Liver (tissue), 9 donors: ENCODE measurements around the gene CDK17. TPM values are rescaled to one million over a fixed set of nuclear protein-coding genes. Genes with fewer than 3 reads are reported as not detected.

ENCODE experiments used
- DNase-seq: peaks from one replicate; pipeline ENCODE4 v3.0.0-alpha.2; 2017; ENCODE audit warnings: low spot score
- H3K27ac ChIP-seq, 2 donors: one replicate each; pipeline ENCODE4 v1.7.0; 2013; ENCODE audit warnings: inconsistent platforms in 2 of 2, low read length in 2 of 2, control low read depth in 1 of 2, low read depth in 1 of 2, mild to moderate bottlenecking in 1 of 2
- H3K27me3 ChIP-seq, 4 donors: one replicate each; pipeline versions ENCODE4 v1.6.1 to v1.7.0; 2013; ENCODE audit warnings: low read length in 3 of 4, inconsistent platforms in 1 of 4, mild to moderate bottlenecking in 1 of 4, moderate library complexity in 1 of 4; ENCODE audit not compliant: control insufficient read depth in 4 of 4, insufficient read depth in 4 of 4
- H3K36me3 ChIP-seq, 4 donors: one replicate each; pipeline versions ENCODE4 v1.6.1 to v1.7.0; 2013; ENCODE audit warnings: low read length in 3 of 4, mild to moderate bottlenecking in 3 of 4, low read depth in 1 of 4, moderate library complexity in 1 of 4; ENCODE audit not compliant: control insufficient read depth in 4 of 4, insufficient read depth in 3 of 4
- H3K4me1 ChIP-seq, 4 donors: one replicate each; pipeline versions ENCODE4 v1.6.1 to v1.7.0; 2013; ENCODE audit warnings: low read length in 3 of 4, mild to moderate bottlenecking in 3 of 4, moderate library complexity in 1 of 4; ENCODE audit not compliant: control insufficient read depth in 4 of 4, insufficient read depth in 4 of 4
- H3K4me3 ChIP-seq, 3 donors: one replicate each; pipeline versions ENCODE4 v1.6.1 to v1.7.0; 2013; ENCODE audit warnings: low read length in 3 of 3, control low read depth in 1 of 3, low read depth in 1 of 3, mild to moderate bottlenecking in 1 of 3
- H3K9ac ChIP-seq, 2 donors: one replicate each; pipeline ENCODE4 v1.7.0; 2013; ENCODE audit warnings: low read length in 2 of 2, mild to moderate bottlenecking in 2 of 2, moderate library complexity in 2 of 2, control low read depth in 1 of 2, low read depth in 1 of 2
- H3K9me3 ChIP-seq, 4 donors: one replicate each; pipeline versions ENCODE4 v1.6.1 to v1.7.0; 2013; ENCODE audit warnings: low read length in 3 of 4; ENCODE audit not compliant: control insufficient read depth in 4 of 4
- EGR1 ChIP-seq, 2 donors: IDR thresholded peaks; 2 replicates each; pipeline ENCODE4 v1.6.1; 2016 to 2018; ENCODE audit warnings: antibody characterized with exemption in 2 of 2, low read depth in 2 of 2
- FOXA1 ChIP-seq: IDR thresholded peaks from 2 replicates; pipeline ENCODE4 v1.6.1; 2016; ENCODE audit warnings: antibody characterized with exemption
- FOXA2 ChIP-seq: IDR thresholded peaks from 2 replicates; pipeline ENCODE4 v1.6.1; 2016; ENCODE audit warnings: antibody characterized with exemption
- GABPA ChIP-seq, 2 donors: IDR thresholded peaks in 1 of 2; conservative IDR thresholded peaks in 1 of 2; 2 replicates each; pipeline ENCODE4 v1.6.1; 2016; ENCODE audit warnings: antibody characterized with exemption in 2 of 2, mild to moderate bottlenecking in 1 of 2, moderate library complexity in 1 of 2
- HNF4A ChIP-seq, 2 donors: conservative IDR thresholded peaks; 2 replicates each; pipeline ENCODE4 v1.6.1; 2016; ENCODE audit warnings: antibody characterized with exemption in 2 of 2, mild to moderate bottlenecking in 2 of 2
- HNF4G ChIP-seq: IDR thresholded peaks from 2 replicates; pipeline ENCODE4 v1.6.1; 2016; ENCODE audit warnings: antibody characterized with exemption
- JUND ChIP-seq, 2 donors: IDR thresholded peaks; 2 replicates each; pipeline ENCODE4 v1.6.1; 2016; ENCODE audit warnings: antibody characterized with exemption in 2 of 2
- RAD21 ChIP-seq, 2 donors: IDR thresholded peaks; 2 replicates each; pipeline ENCODE4 v1.6.1; 2016; ENCODE audit warnings: antibody characterized with exemption in 2 of 2, mild to moderate bottlenecking in 2 of 2
- RXRA ChIP-seq, 2 donors: IDR thresholded peaks; 2 replicates each; pipeline ENCODE4 v1.6.1; 2017 to 2018; ENCODE audit warnings: antibody characterized with exemption in 2 of 2, mild to moderate bottlenecking in 1 of 2
- SP1 ChIP-seq: IDR thresholded peaks from 2 replicates; pipeline ENCODE4 v1.6.1; 2018; ENCODE audit warnings: antibody characterized with exemption, mild to moderate bottlenecking
- TAF1 ChIP-seq: conservative IDR thresholded peaks from 2 replicates; pipeline ENCODE4 v1.6.1; 2016; ENCODE audit warnings: antibody characterized with exemption, mild to moderate bottlenecking
- YY1 ChIP-seq: IDR thresholded peaks from 2 replicates; pipeline ENCODE4 v1.6.1; 2016; ENCODE audit warnings: antibody characterized with exemption, mild to moderate bottlenecking
- WGBS: extraction: QIAGEN DNeasy Blood & Tissue Kit; methylation state at CpG from one replicate; pipeline ENCODE4 v1.1.7; 2013; 5-methylcytosine and 5-hydroxymethylcytosine counted together
- polyA plus RNA-seq, 2 donors: library from polyadenylated mRNA; stranded (reverse) in 1 of 2; unstranded in 1 of 2; fragments of 200-250 nt in 1 of 2; fragments of >200 nt in 1 of 2; fragmentation: Nextera tagmentation in 1 of 2; extraction: Ambion mirVana in 1 of 2; gene quantifications; one replicate each; pipeline versions ENCODE4 v1.2.1 to v1.2.3, GENCODE V29; 2013 to 2015
- total RNA-seq, 2 donors: library from RNA; depleted of rRNA; stranded (reverse); fragments of >200 nt; gene quantifications; one replicate each; pipeline ENCODE4 v1.2.3, GENCODE V29; 2014
- TF ChIP-seq, protein P1 (sequence below): IDR thresholded peaks from 2 replicates; pipeline ENCODE4 v1.6.1; 2016; ENCODE audit warnings: antibody characterized with exemption
- TF ChIP-seq, protein P2 (sequence below): IDR thresholded peaks from 2 replicates; pipeline ENCODE4 v1.6.1; 2016; ENCODE audit warnings: antibody characterized with exemption
- TF ChIP-seq, protein P3 (sequence below): IDR thresholded peaks from 2 replicates; pipeline ENCODE4 v1.6.1; 2016; ENCODE audit warnings: antibody characterized with exemption, mild to moderate bottlenecking
- TF ChIP-seq, protein P4 (sequence below): IDR thresholded peaks from 2 replicates; pipeline ENCODE4 v1.6.1; 2016; ENCODE audit warnings: antibody characterized with exemption
- TF ChIP-seq, protein P5 (sequence below): fragments of 150-350 bp; IDR thresholded peaks from 2 replicates; pipeline ENCODE4 v1.5.1; 2017; ENCODE audit warnings: improper control_type of control experiment, low read depth, low read length; ENCODE audit not compliant: missing input control
- donor health status: healthy.
- donor health status: healthy.
- donor health status: healthy.
- donor health status: healthy.
- donor health status: healthy.

Gene CDK17
- total and polyA plus RNA-seq, 4 donors, result 4.8 to 25.2 (median 14.9) TPM

DNA sequence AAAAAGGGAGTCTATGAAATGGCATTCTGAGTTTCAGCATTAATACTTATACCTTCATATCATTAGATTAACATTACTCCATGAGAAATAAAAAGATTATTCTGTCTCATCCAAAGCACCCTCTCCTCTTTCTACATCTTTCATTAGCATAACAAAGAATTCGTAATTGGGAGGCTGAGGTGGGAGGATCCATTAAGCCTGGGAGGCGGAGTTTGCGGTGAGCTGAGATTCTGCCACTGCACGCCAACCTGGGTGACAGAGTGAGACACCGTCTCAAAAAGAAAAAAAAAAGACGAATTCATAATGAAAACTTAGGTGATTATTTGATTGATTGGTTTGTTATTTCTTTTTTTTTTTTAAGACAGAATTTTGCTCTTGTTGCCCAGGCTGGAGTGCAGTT lies 1.8 kb upstream of the CDK17 start:
- WGBS, result 90% methylated on average over 6 of the region's 6 CpGs
- H3K9ac ChIP-seq, result peak overlapping the region; percentile 81 to 97
- peaks cover 0 to 28% (median 18%) of the 10 kb centered on the region in 4 donors for H3K4me1 ChIP-seq
- no peak overlapping the region for H3K4me3 ChIP-seq
- TF ChIP-seq, protein P1, sequence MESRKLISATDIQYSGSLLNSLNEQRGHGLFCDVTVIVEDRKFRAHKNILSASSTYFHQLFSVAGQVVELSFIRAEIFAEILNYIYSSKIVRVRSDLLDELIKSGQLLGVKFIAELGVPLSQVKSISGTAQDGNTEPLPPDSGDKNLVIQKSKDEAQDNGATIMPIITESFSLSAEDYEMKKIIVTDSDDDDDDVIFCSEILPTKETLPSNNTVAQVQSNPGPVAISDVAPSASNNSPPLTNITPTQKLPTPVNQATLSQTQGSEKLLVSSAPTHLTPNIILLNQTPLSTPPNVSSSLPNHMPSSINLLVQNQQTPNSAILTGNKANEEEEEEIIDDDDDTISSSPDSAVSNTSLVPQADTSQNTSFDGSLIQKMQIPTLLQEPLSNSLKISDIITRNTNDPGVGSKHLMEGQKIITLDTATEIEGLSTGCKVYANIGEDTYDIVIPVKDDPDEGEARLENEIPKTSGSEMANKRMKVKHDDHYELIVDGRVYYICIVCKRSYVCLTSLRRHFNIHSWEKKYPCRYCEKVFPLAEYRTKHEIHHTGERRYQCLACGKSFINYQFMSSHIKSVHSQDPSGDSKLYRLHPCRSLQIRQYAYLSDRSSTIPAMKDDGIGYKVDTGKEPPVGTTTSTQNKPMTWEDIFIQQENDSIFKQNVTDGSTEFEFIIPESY, result no peak
- TF ChIP-seq HNF4G (no peak), FOXA1 (no peak), EGR1 (IDR thresholded peaks at IDR 0.05; ENCODE audit: low read depth in 2 of 2) (no peak), HNF4A (conservative IDR thresholded peaks at IDR 0.05) (no peak)
- TF ChIP-seq, protein P2, sequence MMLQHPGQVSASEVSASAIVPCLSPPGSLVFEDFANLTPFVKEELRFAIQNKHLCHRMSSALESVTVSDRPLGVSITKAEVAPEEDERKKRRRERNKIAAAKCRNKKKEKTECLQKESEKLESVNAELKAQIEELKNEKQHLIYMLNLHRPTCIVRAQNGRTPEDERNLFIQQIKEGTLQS, result no peak
- TF ChIP-seq, protein P3, sequence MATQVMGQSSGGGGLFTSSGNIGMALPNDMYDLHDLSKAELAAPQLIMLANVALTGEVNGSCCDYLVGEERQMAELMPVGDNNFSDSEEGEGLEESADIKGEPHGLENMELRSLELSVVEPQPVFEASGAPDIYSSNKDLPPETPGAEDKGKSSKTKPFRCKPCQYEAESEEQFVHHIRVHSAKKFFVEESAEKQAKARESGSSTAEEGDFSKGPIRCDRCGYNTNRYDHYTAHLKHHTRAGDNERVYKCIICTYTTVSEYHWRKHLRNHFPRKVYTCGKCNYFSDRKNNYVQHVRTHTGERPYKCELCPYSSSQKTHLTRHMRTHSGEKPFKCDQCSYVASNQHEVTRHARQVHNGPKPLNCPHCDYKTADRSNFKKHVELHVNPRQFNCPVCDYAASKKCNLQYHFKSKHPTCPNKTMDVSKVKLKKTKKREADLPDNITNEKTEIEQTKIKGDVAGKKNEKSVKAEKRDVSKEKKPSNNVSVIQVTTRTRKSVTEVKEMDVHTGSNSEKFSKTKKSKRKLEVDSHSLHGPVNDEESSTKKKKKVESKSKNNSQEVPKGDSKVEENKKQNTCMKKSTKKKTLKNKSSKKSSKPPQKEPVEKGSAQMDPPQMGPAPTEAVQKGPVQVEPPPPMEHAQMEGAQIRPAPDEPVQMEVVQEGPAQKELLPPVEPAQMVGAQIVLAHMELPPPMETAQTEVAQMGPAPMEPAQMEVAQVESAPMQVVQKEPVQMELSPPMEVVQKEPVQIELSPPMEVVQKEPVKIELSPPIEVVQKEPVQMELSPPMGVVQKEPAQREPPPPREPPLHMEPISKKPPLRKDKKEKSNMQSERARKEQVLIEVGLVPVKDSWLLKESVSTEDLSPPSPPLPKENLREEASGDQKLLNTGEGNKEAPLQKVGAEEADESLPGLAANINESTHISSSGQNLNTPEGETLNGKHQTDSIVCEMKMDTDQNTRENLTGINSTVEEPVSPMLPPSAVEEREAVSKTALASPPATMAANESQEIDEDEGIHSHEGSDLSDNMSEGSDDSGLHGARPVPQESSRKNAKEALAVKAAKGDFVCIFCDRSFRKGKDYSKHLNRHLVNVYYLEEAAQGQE, result no peak
- no peak for DNase-seq
- H3K27ac ChIP-seq, result peak overlapping the region in 1 of 2 donors; percentile 99
- H3K36me3 ChIP-seq, result no peaks in the 10 kb centered on the region
- H3K27me3 ChIP-seq, result no peaks in the 10 kb centered on the region
- no peaks in the 10 kb centered on the region for H3K9me3 ChIP-seq

DNA sequence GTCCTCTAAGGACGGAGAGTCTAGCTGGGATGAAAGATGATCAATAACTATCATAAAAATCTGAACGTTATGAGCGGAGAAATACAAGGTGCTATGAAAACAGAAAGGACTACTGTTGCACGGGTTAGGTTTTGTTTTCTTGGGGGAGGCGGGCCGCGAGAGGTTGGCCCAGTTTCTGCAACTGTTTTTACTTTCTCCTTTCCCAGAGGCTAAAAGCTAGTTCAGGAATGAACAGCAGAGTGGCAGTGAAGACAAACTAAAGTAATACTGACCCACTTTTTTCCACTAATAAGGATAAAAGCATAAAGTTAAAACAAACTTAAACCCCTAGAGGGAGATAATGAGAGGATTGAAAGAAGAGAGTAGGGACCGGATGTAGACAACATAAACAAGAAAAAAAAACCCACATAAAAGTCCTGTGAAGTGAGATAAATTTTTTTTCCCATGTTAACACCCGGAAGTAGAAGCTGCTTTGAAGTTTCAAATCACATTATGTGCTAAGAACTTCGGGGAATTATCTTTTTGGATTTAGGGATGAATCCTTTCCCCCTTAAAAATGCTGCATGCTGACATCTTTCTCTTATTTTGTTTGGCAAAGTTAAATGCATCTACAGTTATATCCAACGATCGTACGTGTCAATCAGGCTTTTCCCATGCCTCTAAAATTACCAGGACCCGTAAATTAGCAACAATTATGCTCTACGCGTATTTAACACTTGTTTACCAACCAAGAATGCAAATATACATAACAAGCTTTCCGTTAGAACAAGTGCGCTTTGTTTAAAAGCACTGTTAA lies 1.0 kb upstream of the CDK17 start:
- peak overlapping the region; percentile 85 to 99 for H3K27ac ChIP-seq
- 5% methylated on average over 18 of the region's 18 CpGs for WGBS
- H3K36me3 ChIP-seq, result no peaks in the 10 kb centered on the region
- H3K4me3 ChIP-seq, result peak overlapping the region; percentile 71 to 100 (median 81)
- peaks cover 0 to 31% (median 18%) of the 10 kb centered on the region in 4 donors for H3K4me1 ChIP-seq
- DNase-seq, result no peak
- peak overlapping the region; percentile 81 to 97 for H3K9ac ChIP-seq
- no peaks in the 10 kb centered on the region for H3K9me3 ChIP-seq
- H3K27me3 ChIP-seq, result no peaks in the 10 kb centered on the region
- TF ChIP-seq FOXA1 (no peak), RAD21 (IDR thresholded peaks at IDR 0.05) (peak; percentile 58 to 63), JUND (IDR thresholded peaks at IDR 0.05) (peak in 1 of 2 donors; percentile 37), FOXA2 (peak; percentile 6), GABPA (IDR thresholded peaks at IDR 0.05 in 1 of 2, conservative IDR thresholded peaks at IDR 0.05 in 1 of 2) (peak; percentile 74 to 84), HNF4A (conservative IDR thresholded peaks at IDR 0.05) (no peak), RXRA (IDR thresholded peaks at IDR 0.05) (peak in 1 of 2 donors; percentile 27), EGR1 (IDR thresholded peaks at IDR 0.05; ENCODE audit: low read depth in 2 of 2) (no peak), SP1 (no peak), TAF1 (peak; percentile 48), YY1 (peak; percentile 5)
- TF ChIP-seq, protein P2, result peak; percentile 24
- TF ChIP-seq, protein P3, result peak; percentile 17
- TF ChIP-seq, protein P4, sequence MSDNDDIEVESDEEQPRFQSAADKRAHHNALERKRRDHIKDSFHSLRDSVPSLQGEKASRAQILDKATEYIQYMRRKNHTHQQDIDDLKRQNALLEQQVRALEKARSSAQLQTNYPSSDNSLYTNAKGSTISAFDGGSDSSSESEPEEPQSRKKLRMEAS, result no peak
- TF ChIP-seq, protein P5, sequence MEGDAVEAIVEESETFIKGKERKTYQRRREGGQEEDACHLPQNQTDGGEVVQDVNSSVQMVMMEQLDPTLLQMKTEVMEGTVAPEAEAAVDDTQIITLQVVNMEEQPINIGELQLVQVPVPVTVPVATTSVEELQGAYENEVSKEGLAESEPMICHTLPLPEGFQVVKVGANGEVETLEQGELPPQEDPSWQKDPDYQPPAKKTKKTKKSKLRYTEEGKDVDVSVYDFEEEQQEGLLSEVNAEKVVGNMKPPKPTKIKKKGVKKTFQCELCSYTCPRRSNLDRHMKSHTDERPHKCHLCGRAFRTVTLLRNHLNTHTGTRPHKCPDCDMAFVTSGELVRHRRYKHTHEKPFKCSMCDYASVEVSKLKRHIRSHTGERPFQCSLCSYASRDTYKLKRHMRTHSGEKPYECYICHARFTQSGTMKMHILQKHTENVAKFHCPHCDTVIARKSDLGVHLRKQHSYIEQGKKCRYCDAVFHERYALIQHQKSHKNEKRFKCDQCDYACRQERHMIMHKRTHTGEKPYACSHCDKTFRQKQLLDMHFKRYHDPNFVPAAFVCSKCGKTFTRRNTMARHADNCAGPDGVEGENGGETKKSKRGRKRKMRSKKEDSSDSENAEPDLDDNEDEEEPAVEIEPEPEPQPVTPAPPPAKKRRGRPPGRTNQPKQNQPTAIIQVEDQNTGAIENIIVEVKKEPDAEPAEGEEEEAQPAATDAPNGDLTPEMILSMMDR, result peak; percentile 29
